K562 (cell line): ENCODE measurements around the gene CDKN3. TPM values are rescaled to one million over a fixed set of nuclear protein-coding genes. Genes with fewer than 3 reads are reported as not detected.

Source experiments
- ATAC-seq: fragments of 200-7000 bp; cut with Tn5 transposase; 3 replicates; pipeline ENCODE4 v1.9.1; 2020; ENCODE audit warnings: moderate library complexity
- BruUV-seq: library from RNA; stranded (reverse); fragments of 400-500 nt; replicated peaks from 2 replicates; lab custom pipeline; 2021; lab: Mats Ljungman, UMichigan
- CTCF ChIA-PET: fragments of 300-600 bp; formaldehyde crosslinking; extraction: SDS; loops from one replicate; lab custom pipeline; 2021; ENCODE audit warnings: low intra/inter-chr PET ratio; lab: Yijun Ruan, JAX
- POLR2A ChIA-PET: fragments of 300-600, 350-650 bp; sonication (Branson Sonifier 250); formaldehyde crosslinking; extraction: SDS; loops from one replicate; lab custom pipeline; 2021; ENCODE audit warnings: antibody characterized with exemption, inconsistent platforms; lab: Yijun Ruan, JAX
- DNase-seq, 4 experiments: peaks; one replicate each; pipeline versions ENCODE4 v3.0.0 to v3.0.0-alpha.2; 2011 to 2018; ENCODE audit warnings: low spot score in 3 of 4, mixed read lengths in 3 of 4; ENCODE audit errors: extremely low read depth in 1 of 4
- FAIRE-seq: peaks from 2 replicates; lab custom pipeline; 2011; peaks lifted over from hg19 to GRCh38; lab: Jason Lieb, UNC
- H2AFZ ChIP-seq: 2 replicates; pipeline ENCODE4 v1.6.0; 2011; ENCODE audit warnings: low read depth, low read length, control low read depth, inconsistent platforms
- H3K27ac ChIP-seq: fragments of 200-600 bp; 3 replicates; pipeline ENCODE4 v1.8.0; 2011; ENCODE audit warnings: low read depth, mild to moderate bottlenecking, control low read depth, inconsistent platforms, low read length, moderate library complexity, mixed read lengths; ENCODE audit errors: extremely low read depth
- H3K27me3 ChIP-seq, 2 experiments: fragments of 300-600 bp in 1 of 2; 2 replicates in 1 of 2; 3 replicates in 1 of 2; pipeline versions ENCODE4 v1.6.0 to v1.8.0; 2011; ENCODE audit warnings: inconsistent platforms in 2 of 2, low read length in 2 of 2, mild to moderate bottlenecking in 1 of 2, mixed read lengths in 1 of 2, moderate library complexity in 1 of 2; ENCODE audit not compliant: control insufficient read depth in 2 of 2, insufficient read depth in 2 of 2
- H3K36me3 ChIP-seq: fragments of 300-600 bp; 3 replicates; pipeline ENCODE4 v1.8.0; 2011; ENCODE audit warnings: mild to moderate bottlenecking, low read length, inconsistent platforms; ENCODE audit not compliant: control insufficient read depth, insufficient read depth
- H3K4me1 ChIP-seq, 2 experiments: fragments of 200-600 bp in 1 of 2; replicated peaks in 1 of 2; 2 replicates in 1 of 2; 3 replicates in 1 of 2; pipeline versions ENCODE4 v1.5.1 to v1.8.0; 2011; ENCODE audit warnings: inconsistent platforms in 2 of 2, low read length in 2 of 2, mild to moderate bottlenecking in 1 of 2, mixed read lengths in 1 of 2, moderate library complexity in 1 of 2; ENCODE audit not compliant: control insufficient read depth in 2 of 2, insufficient read depth in 2 of 2
- H3K4me2 ChIP-seq: 2 replicates; pipeline ENCODE4 v1.6.1; 2011; ENCODE audit warnings: low read length, control low read depth, inconsistent platforms, mixed read lengths; ENCODE audit not compliant: insufficient read depth
- H3K4me3 ChIP-seq: fragments of 200-600 bp; sonication (generic), shearing (Covaris generic); 2 replicates; pipeline ENCODE4 v1.5.1; 2016; ENCODE audit warnings: control low read depth, inconsistent platforms
- H3K79me2 ChIP-seq: fragments of 200-600 bp; 3 replicates; pipeline ENCODE4 v1.8.0; 2011; ENCODE audit warnings: low read length, inconsistent platforms; ENCODE audit not compliant: control insufficient read depth, insufficient read depth
- H3K9ac ChIP-seq, 2 experiments: 2 replicates each; pipeline versions ENCODE4 v1.6.0 to v1.6.1; 2011; ENCODE audit warnings: low read depth in 2 of 2, low read length in 2 of 2, control low read depth in 1 of 2, inconsistent platforms in 1 of 2, mild to moderate bottlenecking in 1 of 2, mixed read lengths in 1 of 2; ENCODE audit not compliant: insufficient read depth in 1 of 2
- H3K9me1 ChIP-seq: one replicate; pipeline ENCODE4 v1.6.0; 2011; ENCODE audit warnings: inconsistent platforms, mild to moderate bottlenecking, low read length, moderate library complexity; ENCODE audit not compliant: control insufficient read depth, insufficient read depth
- H3K9me3 ChIP-seq: replicated peaks from 2 replicates; pipeline ENCODE4 v1.5.1; 2011; ENCODE audit warnings: low read depth, low read length, inconsistent platforms; ENCODE audit not compliant: control insufficient read depth, insufficient read depth
- H4K20me1 ChIP-seq: replicated peaks from 2 replicates; pipeline ENCODE4 v1.6.1; 2011; ENCODE audit warnings: low read length, inconsistent platforms, mixed read lengths; ENCODE audit not compliant: control insufficient read depth, insufficient read depth
- CSDE1 ChIP-seq, 2 experiments: fragments of 450-650 bp; IDR thresholded peaks; 2 replicates each; pipeline ENCODE4 v1.6.1; 2016; ENCODE audit warnings: mild to moderate bottlenecking in 1 of 2
- DMBX1 ChIP-seq: fragments of 250-450 bp; sonication (Bioruptor Pico); IDR thresholded peaks from 2 replicates; pipeline ENCODE4 v1.8.0; 2022; ENCODE audit warnings: inconsistent platforms, mild to moderate bottlenecking, moderate library complexity, borderline replicate concordance
- KAT8 ChIP-seq: fragments of 450-650 bp; IDR thresholded peaks from 2 replicates; pipeline ENCODE4 v1.6.1; 2016; ENCODE audit warnings: low read depth, mild to moderate bottlenecking
- MCM7 ChIP-seq, 2 experiments: fragments of 450-650 bp; IDR thresholded peaks; 2 replicates each; pipeline ENCODE4 v1.6.1; 2016 to 2018
- POLR3G ChIP-seq: IDR thresholded peaks from 2 replicates; pipeline ENCODE4 v1.6.1; 2011; ENCODE audit not compliant: insufficient read length, insufficient replicate concordance; ENCODE audit errors: extremely low read depth
- SAFB2 ChIP-seq: fragments of 200-400 bp; formaldehyde crosslinking; IDR thresholded peaks from 2 replicates; pipeline ENCODE4 v1.6.1; 2018; ENCODE audit warnings: borderline replicate concordance, low read length, low read depth, moderate library complexity; ENCODE audit not compliant: severe bottlenecking
- SMAD1 ChIP-seq: fragments of 150-350 bp; IDR thresholded peaks from 2 replicates; pipeline ENCODE4 v1.6.1; 2014; ENCODE audit warnings: low read length, low read depth; ENCODE audit not compliant: partially characterized antibody
- SP2 ChIP-seq: IDR thresholded peaks from 2 replicates; pipeline ENCODE4 v1.6.1; 2011; ENCODE audit warnings: mild to moderate bottlenecking, low read depth, low read length, moderate library complexity; ENCODE audit not compliant: poor library complexity, severe bottlenecking; ENCODE audit errors: extremely low read depth
- TARDBP ChIP-seq: fragments of 450-650 bp; IDR thresholded peaks from 2 replicates; pipeline ENCODE4 v1.6.1; 2016
- ZNF75A ChIP-seq: fragments of 450-650 bp; formaldehyde crosslinking; IDR thresholded peaks from 2 replicates; pipeline ENCODE4 v1.4.0; 2020; ENCODE audit warnings: mild to moderate bottlenecking
- ZNF780A ChIP-seq: fragments of 250-450 bp; sonication (Bioruptor Pico); IDR thresholded peaks from 2 replicates; pipeline ENCODE4 v1.5.0; 2021; ENCODE audit warnings: mild to moderate bottlenecking
- WGBS: fragments of 100-300 bp; shearing (Covaris generic); methylation state at CpG from one replicate; pipeline ENCODE4 v1.1.6; 2016; ENCODE audit warnings: low coverage, mixed read lengths; ENCODE audit not compliant: insufficient coverage; ENCODE audit errors: missing lambda C conversion rate; 5-methylcytosine and 5-hydroxymethylcytosine counted together
- in situ Hi-C: fragments of 300-500 bp; cut with MboI; formaldehyde crosslinking; loops from 4 replicates; pipeline ENCODE4 v1.15.0; 2018; ENCODE audit warnings: inconsistent platforms, mixed read lengths
- intact Hi-C: fragments of 100-400 bp; cut with micrococcal nuclease; formaldehyde crosslinking; loops from 2 replicates; pipeline ENCODE4 v1.14.2; 2022
- polyA plus RNA-seq, 8 experiments: library from polyadenylated mRNA; depleted of rRNA in 4 of 8; stranded (reverse) in 5 of 8; unstranded in 3 of 8; fragments of >200 nt; fragmentation: Nextera tagmentation in 2 of 8; fragmentation: Illumina TruSeq in 1 of 8; extraction: Ambion mirVana in 2 of 8; extraction: Trizol in 1 of 8; gene quantifications; 2 replicates each; pipeline versions ENCODE4 v1.2.1 to v1.2.3, GENCODE V29; 2011 to 2014; ENCODE audit warnings: inconsistent platforms in 1 of 8, missing spikeins in 1 of 8
- total RNA-seq, 7 experiments: library from RNA; depleted of rRNA in 6 of 7; stranded (reverse); fragments of >200 nt in 6 of 7; fragmentation: Illumina TruSeq in 2 of 7; extraction: Trizol in 2 of 7; gene quantifications; 2 replicates each; pipeline versions ENCODE4 v1.2.1 to v1.2.3, GENCODE V29; 2011 to 2021; ENCODE audit warnings: low replicate concordance in 1 of 7
- TF ChIP-seq, protein P1 (sequence below): fragments of 450-650 bp; IDR thresholded peaks from 2 replicates; pipeline ENCODE4 v1.6.1; 2014; ENCODE audit warnings: low read depth, mild to moderate bottlenecking, moderate library complexity, borderline replicate concordance
- TF ChIP-seq, protein P2 (sequence below): sonication (generic); formaldehyde crosslinking; IDR thresholded peaks from 2 replicates; pipeline ENCODE4 v1.4.0; 2020; ENCODE audit warnings: mild to moderate bottlenecking, missing genetic modification reagents
- TF ChIP-seq, protein P3 (sequence below): IDR thresholded peaks from 2 replicates; pipeline ENCODE4 v1.6.1; 2016; ENCODE audit warnings: missing genetic modification characterization, missing compliant biosample characterization
- TF ChIP-seq, protein P4 (sequence below): fragments of 250-450 bp; sonication (Bioruptor Pico); IDR thresholded peaks from 2 replicates; pipeline ENCODE4 v1.9.0; 2021; ENCODE audit warnings: mild to moderate bottlenecking

CDKN3 gene
- total and polyA plus RNA-seq, 9 of the 15 experiments (the other 6 are each of a cell fraction or from before 2014, with no cell fraction given): 41.3 to 128 (median 70.7) TPM

DNA sequence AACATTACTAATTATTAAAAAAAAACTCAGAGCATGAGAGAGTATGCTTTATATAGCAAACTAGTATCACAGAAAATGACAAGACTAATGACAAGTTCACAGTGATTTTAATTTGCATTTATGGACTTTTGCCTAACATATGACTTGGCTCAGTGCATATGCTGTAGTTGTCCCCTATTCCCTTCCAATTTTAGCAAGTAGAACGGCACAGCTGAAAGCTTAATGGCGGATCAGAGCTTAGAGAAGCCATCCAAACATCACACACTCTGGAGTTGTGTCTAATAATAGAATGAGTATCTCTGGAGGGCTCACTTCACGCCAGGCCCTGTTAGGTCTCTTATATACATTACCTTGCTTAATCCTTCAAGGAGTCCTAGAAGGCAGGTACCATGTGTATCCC, 31.1 kb downstream of the CDKN3 start:
- Histone ChIP-seq H3K4me3 (no peak overlapping the region), H3K9me1 (no peaks in the 10 kb centered on the region), H3K79me2 (peaks cover 17% of the 10 kb centered on the region), H2AFZ (no peak overlapping the region), H3K27ac (no peak overlapping the region), H3K9me3 (no peaks in the 10 kb centered on the region), H3K4me1 (no peaks in the 10 kb centered on the region), H3K4me2 (no peak overlapping the region), H4K20me1 (no peaks in the 10 kb centered on the region), H3K9ac (no peak overlapping the region), H3K36me3 (peaks cover 85% of the 10 kb centered on the region), H3K27me3 (no peaks in the 10 kb centered on the region)
- intact Hi-C loops: no loop called here
- WGBS: 100% methylated on average over 2 of the region's 3 CpGs
- in situ Hi-C loops: no loop called here
- ChIA-PET POLR2A (no interaction called here), CTCF (no interaction called here)
- FAIRE-seq (no peak), DNase-seq (no peak), ATAC-seq (no peak)
- no TSS peak for BruUV-seq
- TF ChIP-seq, protein P1, sequence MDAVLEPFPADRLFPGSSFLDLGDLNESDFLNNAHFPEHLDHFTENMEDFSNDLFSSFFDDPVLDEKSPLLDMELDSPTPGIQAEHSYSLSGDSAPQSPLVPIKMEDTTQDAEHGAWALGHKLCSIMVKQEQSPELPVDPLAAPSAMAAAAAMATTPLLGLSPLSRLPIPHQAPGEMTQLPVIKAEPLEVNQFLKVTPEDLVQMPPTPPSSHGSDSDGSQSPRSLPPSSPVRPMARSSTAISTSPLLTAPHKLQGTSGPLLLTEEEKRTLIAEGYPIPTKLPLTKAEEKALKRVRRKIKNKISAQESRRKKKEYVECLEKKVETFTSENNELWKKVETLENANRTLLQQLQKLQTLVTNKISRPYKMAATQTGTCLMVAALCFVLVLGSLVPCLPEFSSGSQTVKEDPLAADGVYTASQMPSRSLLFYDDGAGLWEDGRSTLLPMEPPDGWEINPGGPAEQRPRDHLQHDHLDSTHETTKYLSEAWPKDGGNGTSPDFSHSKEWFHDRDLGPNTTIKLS: no peak
- no peak for TF ChIP-seq SP2
- TF ChIP-seq, protein P2, sequence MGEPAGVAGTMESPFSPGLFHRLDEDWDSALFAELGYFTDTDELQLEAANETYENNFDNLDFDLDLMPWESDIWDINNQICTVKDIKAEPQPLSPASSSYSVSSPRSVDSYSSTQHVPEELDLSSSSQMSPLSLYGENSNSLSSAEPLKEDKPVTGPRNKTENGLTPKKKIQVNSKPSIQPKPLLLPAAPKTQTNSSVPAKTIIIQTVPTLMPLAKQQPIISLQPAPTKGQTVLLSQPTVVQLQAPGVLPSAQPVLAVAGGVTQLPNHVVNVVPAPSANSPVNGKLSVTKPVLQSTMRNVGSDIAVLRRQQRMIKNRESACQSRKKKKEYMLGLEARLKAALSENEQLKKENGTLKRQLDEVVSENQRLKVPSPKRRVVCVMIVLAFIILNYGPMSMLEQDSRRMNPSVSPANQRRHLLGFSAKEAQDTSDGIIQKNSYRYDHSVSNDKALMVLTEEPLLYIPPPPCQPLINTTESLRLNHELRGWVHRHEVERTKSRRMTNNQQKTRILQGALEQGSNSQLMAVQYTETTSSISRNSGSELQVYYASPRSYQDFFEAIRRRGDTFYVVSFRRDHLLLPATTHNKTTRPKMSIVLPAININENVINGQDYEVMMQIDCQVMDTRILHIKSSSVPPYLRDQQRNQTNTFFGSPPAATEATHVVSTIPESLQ: no peak
- no peak for TF ChIP-seq ZNF75A (CRISPR knock-in tag)
- TF ChIP-seq, protein P3, sequence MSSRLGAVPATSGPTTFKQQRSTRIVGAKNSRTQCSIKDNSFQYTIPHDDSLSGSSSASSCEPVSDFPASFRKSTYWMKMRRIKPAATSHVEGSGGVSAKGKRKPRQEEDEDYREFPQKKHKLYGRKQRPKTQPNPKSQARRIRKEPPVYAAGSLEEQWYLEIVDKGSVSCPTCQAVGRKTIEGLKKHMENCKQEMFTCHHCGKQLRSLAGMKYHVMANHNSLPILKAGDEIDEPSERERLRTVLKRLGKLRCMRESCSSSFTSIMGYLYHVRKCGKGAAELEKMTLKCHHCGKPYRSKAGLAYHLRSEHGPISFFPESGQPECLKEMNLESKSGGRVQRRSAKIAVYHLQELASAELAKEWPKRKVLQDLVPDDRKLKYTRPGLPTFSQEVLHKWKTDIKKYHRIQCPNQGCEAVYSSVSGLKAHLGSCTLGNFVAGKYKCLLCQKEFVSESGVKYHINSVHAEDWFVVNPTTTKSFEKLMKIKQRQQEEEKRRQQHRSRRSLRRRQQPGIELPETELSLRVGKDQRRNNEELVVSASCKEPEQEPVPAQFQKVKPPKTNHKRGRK (tag): no peak
- TF ChIP-seq SMAD1: no peak
- no peak for TF ChIP-seq KAT8
- no peak for TF ChIP-seq POLR3G
- TF ChIP-seq TARDBP: no peak
- TF ChIP-seq MCM7 (IDR thresholded peaks at IDR 0.05): no peak
- TF ChIP-seq, protein P4, sequence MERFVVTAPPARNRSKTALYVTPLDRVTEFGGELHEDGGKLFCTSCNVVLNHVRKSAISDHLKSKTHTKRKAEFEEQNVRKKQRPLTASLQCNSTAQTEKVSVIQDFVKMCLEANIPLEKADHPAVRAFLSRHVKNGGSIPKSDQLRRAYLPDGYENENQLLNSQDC: no peak
- no peak for TF ChIP-seq CSDE1 (IDR thresholded peaks at IDR 0.05)
- no peak for TF ChIP-seq SAFB2
- no peak for TF ChIP-seq ZNF780A (CRISPR knock-in tag)
- TF ChIP-seq DMBX1 (CRISPR knock-in tag): no peak
